Smooth muscle cell (in vitro differentiated cells): ENCODE results near the gene HDAC10. TPM values are rescaled to one million over a fixed set of nuclear protein-coding genes. Genes with fewer than 3 reads are reported as not detected.
A peak's percentile ranks its signal among the peaks of the same experiment; 100 is the strongest.

Source experiments
- DNase-seq: peaks from one replicate; lab custom pipeline; 2025; ENCODE audit not compliant: unreplicated experiment; lab: John Stamatoyannopoulos, UW
- H2AFZ ChIP-seq: fragments of 200-600 bp; sonication (generic); 2 replicates; pipeline ENCODE4 v1.6.0; 2016; ENCODE audit warnings: antibody characterized with exemption, low read depth, mild to moderate bottlenecking
- H3F3A ChIP-seq: fragments of 200-600 bp; sonication (generic); 2 replicates; pipeline ENCODE4 v1.6.0; 2017; ENCODE audit warnings: antibody characterized with exemption, low read depth
- H3K27ac ChIP-seq: fragments of 200-600 bp; sonication (generic); 2 replicates; pipeline ENCODE4 v1.5.1; 2016; ENCODE audit warnings: low read depth, mild to moderate bottlenecking
- H3K27me3 ChIP-seq: fragments of 200-600 bp; sonication (generic); 2 replicates; pipeline ENCODE4 v1.6.1; 2016; ENCODE audit warnings: low read depth, mild to moderate bottlenecking
- H3K36me3 ChIP-seq: fragments of 200-600 bp; sonication (generic); 2 replicates; pipeline ENCODE4 v1.5.1; 2016; ENCODE audit warnings: low read depth
- H3K4me1 ChIP-seq: fragments of 200-600 bp; sonication (generic); 2 replicates; pipeline ENCODE4 v1.5.1; 2016; ENCODE audit warnings: low read depth
- H3K4me2 ChIP-seq: fragments of 200-600 bp; sonication (generic); 2 replicates; pipeline ENCODE4 v1.6.0; 2016; ENCODE audit warnings: mild to moderate bottlenecking
- H3K4me3 ChIP-seq: fragments of 200-600 bp; sonication (generic); 2 replicates; pipeline ENCODE4 v1.5.1; 2016; ENCODE audit warnings: mild to moderate bottlenecking
- H3K79me2 ChIP-seq: fragments of 200-600 bp; sonication (generic); 2 replicates; pipeline ENCODE4 v1.6.0; 2016; ENCODE audit warnings: low read depth, mild to moderate bottlenecking
- H3K9ac ChIP-seq: fragments of 200-600 bp; sonication (generic); 2 replicates; pipeline ENCODE4 v1.6.0; 2016; ENCODE audit warnings: low read depth
- H3K9me3 ChIP-seq: fragments of 200-600 bp; sonication (generic); replicated peaks from 2 replicates; pipeline ENCODE4 v1.5.1; 2016; ENCODE audit warnings: low read depth
- H4K20me1 ChIP-seq: fragments of 200-600 bp; sonication (generic); 2 replicates; pipeline ENCODE4 v1.6.0; 2016; ENCODE audit warnings: low read depth
- CTCF ChIP-seq: fragments of 200-600 bp; sonication (generic); IDR thresholded peaks from 2 replicates; pipeline ENCODE4 v1.5.1; 2017; ENCODE audit warnings: borderline replicate concordance, mild to moderate bottlenecking, antibody characterized with exemption; ENCODE audit not compliant: insufficient read depth, poor library complexity, severe bottlenecking
- WGBS: methylation state at CpG from one replicate; pipeline ENCODE4 v1.1.7; 2016; ENCODE audit warnings: low lambda C conversion rate; 5-methylcytosine and 5-hydroxymethylcytosine counted together
- polyA plus RNA-seq: library from polyadenylated mRNA; unstranded; fragments of >200 nt; fragmentation: Nextera tagmentation; extraction: Ambion mirVana; gene quantifications from 2 replicates; pipeline ENCODE4 v1.2.1, GENCODE V29; 2016
- total RNA-seq: library from RNA; depleted of rRNA; stranded (reverse); fragments of >200 nt; gene quantifications from 2 replicates; pipeline ENCODE4 v1.2.3, GENCODE V29; 2014

HDAC10 gene
- total and polyA plus RNA-seq, 2 experiments from 2014 or later: 9.5 to 15.7 TPM

- Histone ChIP-seq H3K36me3 (no peaks in the 10 kb centered on the region), H4K20me1 (peaks cover 53% of the 10 kb centered on the region), H3F3A (peaks cover 4% of the 10 kb centered on the region), H3K79me2 (peaks cover 31% of the 10 kb centered on the region), H3K9me3 (no peaks in the 10 kb centered on the region), H3K27ac (no peak within 1 kb of the TSS), H3K4me3 (peak within 1 kb of the TSS; percentile 93), H3K4me2 (peak within 1 kb of the TSS; percentile 99), H3K9ac (peak within 1 kb of the TSS; percentile 71), H3K4me1 (peaks cover 18% of the 10 kb centered on the region), H3K27me3 (no peaks in the 10 kb centered on the region), H2AFZ (peak within 1 kb of the TSS; percentile 66)
- DNase-seq: peak; percentile 84
- 0% methylated on average over 21 of the region's 105 CpGs for WGBS
- no peak for TF ChIP-seq CTCF
Measured at GRCh38 chr22:50200461-50201190, 50.4 kb downstream of the HDAC10 start, which contains the start of gene SELENOO. Gene SELENOO (plus strand): TSS chr22:50201011. CDS start chr22:50201037, 26 bp downstream.

GRCh38 chr22:50199829-50200460 lies 51.1 kb downstream of the HDAC10 start:
- Histone ChIP-seq H3K27ac (no peak overlapping the region), H3K4me1 (peaks cover 18% of the 10 kb centered on the region), H3K79me2 (peaks cover 31% of the 10 kb centered on the region), H3K4me3 (peak overlapping the region; percentile 93), H2AFZ (peak overlapping the region; percentile 66), H3K36me3 (no peaks in the 10 kb centered on the region), H3K9me3 (no peaks in the 10 kb centered on the region), H3K9ac (peak overlapping the region; percentile 71), H3K27me3 (no peaks in the 10 kb centered on the region), H3K4me2 (peak overlapping the region; percentile 93), H3F3A (peaks cover 3% of the 10 kb centered on the region), H4K20me1 (peaks cover 46% of the 10 kb centered on the region)
- DNase-seq: no peak
- TF ChIP-seq CTCF: no peak
- 15% methylated on average over 22 of the region's 34 CpGs for WGBS

- 93% methylated on average over 18 of the region's 18 CpGs for WGBS
- H3K36me3 ChIP-seq: no peaks in the 10 kb centered on the region
- H3K4me2 ChIP-seq: peak overlapping the region; percentile 93
- H3K9ac ChIP-seq: no peak overlapping the region
- peaks cover 39% of the 10 kb centered on the region for H4K20me1 ChIP-seq
- no peaks in the 10 kb centered on the region for H3K9me3 ChIP-seq
- no peaks in the 10 kb centered on the region for H3K27me3 ChIP-seq
- H3K27ac ChIP-seq: no peak overlapping the region
- peaks cover 30% of the 10 kb centered on the region for H3K79me2 ChIP-seq
- no peak for TF ChIP-seq CTCF
- H3K4me1 ChIP-seq: peaks cover 18% of the 10 kb centered on the region
- peak overlapping the region; percentile 93 for H3K4me3 ChIP-seq
- H2AFZ ChIP-seq: no peak overlapping the region
- no peaks in the 10 kb centered on the region for H3F3A ChIP-seq
- no peak for DNase-seq
Measured at GRCh38 chr22:50199251-50199721, 51.8 kb downstream of the HDAC10 start.
